GM21447 (cell line): Measurements from ENCODE around the gene CHST4.
A peak's percentile ranks its signal among the peaks of the same experiment; 100 is the strongest.
"Not testable (repeated sequence)": the region's sequence is repeated elsewhere in the genome, so short reads cannot be mapped to it uniquely, and the experiment has no call there.

Experiments used
- ATAC-seq: cut with Tn5 transposase; IDR thresholded peaks from one replicate; pipeline ENCODE4 v1.9.1; 2021; ENCODE audit not compliant: unreplicated experiment

Gene CHST4

DNA sequence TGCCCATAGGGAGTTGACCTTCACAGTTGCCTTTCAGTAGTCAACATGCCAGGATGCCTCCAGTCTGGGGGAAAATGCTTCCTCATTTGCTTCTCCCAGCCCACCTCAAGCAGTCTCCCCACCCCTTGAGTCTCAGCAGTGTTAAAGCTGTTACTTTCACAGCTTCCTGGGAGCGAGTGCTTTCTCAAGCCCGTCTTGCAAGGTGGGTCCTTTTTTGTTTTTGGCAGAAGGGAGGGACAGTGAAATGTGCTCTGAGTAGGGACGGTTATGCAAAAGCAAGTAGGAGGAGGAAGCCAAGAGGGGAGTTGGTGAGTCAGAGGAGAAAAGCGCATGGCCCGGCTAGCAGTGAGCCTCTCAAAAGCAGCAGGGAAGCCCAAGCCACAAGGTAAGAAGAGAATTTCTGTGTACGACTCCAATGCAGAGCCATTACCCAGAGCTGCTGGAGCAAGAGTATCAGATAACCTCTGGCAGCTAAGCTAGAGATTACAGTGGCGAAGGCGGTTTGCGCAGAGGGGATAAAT is at the start of gene CHST4:
Gene CHST4, plus strand, starts transcription at position 316 of the 521 bp plus-strand sequence. CDS start 10,252 bp downstream, outside the sequence.
- no peak for ATAC-seq

DNA sequence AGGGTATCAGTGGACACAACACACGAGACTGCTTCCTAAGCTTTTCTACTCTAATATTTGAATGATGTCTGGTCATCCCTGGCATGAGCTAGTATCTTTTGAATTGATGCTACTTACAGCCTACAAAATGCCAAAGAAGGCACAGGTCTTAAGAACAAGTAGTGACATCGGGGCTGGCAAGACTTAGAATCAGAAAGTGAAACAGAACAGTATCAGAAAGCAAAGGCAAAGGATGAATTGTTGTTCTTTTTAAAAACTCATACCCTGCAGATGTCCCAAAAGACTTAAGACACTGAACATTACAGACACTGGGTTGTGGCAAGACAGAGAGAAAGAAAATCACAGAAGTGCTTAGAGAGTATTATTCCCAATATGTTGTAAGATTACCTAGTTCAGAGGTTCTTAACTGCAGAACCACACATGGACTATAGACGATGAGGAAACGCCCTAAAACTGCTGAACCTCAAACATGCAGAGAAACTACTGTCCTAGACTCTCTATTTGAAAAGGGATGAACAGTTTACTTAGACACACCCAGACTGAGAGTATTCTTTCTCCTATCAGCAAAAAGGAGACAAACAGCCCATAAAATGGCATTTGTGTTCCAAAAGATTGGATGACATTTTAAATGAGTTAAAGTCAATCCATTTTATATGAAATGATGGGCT is 49.6 kb upstream of the CHST4 start:
- no peak for ATAC-seq

DNA sequence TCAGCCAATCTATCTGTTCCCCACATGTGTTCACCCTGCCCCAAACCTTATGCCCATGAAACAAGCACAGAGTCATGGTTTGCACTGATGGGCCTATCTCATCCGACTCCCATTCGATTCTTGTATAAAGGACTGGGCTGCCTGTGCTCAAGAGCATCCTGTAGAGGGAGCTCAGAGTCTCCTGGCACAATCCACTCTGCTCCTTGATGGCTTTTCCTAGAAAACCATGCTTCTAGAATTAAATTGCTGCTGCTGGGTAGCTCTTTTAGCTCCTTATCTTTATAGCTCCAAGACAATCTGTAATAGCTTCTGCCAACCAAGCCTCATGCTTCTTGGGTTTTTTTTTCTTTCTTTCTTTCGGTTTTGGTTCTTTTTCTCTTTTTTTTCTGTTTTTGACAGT is 46.8 kb upstream of the CHST4 start:
- ATAC-seq: no peak

DNA sequence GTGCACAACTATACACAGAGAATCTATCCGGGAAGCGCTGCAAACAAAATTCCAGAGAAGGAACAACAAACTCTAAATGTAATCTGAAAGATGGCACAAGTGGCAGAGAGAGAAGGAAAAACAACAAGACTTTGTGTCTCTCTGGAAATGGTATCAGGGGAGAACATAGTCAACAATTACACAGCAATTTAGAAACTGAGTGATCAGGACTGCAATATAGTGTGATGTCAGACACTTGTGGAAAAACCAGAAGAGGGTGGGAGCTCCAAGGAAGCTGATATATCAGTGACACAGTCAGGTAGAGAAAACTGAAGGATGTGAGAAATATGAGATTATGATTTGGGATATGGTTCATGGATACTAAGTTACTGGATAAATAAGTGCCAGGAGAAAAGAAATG is 45.3 kb upstream of the CHST4 start:
- ATAC-seq: no peak

DNA sequence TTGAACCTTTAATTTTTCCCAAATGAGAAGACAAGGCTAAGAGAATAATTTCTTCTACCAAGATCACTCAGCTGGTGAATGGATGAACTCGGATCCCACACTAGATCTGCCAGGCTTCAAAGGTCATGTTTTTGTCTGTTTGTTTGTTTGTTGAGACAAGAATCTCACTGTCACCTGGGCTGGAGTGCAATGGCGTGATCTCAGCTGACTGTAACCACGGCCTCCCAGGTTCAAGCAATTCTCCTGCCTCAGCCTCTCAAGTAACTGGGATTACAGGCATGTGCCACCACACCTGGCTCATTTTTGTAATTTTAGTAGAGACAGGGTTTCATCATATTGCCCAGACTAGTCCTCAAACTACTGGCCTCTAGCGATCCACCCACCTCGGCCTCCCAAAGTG is 43.7 kb upstream of the CHST4 start:
- no peak for ATAC-seq

DNA sequence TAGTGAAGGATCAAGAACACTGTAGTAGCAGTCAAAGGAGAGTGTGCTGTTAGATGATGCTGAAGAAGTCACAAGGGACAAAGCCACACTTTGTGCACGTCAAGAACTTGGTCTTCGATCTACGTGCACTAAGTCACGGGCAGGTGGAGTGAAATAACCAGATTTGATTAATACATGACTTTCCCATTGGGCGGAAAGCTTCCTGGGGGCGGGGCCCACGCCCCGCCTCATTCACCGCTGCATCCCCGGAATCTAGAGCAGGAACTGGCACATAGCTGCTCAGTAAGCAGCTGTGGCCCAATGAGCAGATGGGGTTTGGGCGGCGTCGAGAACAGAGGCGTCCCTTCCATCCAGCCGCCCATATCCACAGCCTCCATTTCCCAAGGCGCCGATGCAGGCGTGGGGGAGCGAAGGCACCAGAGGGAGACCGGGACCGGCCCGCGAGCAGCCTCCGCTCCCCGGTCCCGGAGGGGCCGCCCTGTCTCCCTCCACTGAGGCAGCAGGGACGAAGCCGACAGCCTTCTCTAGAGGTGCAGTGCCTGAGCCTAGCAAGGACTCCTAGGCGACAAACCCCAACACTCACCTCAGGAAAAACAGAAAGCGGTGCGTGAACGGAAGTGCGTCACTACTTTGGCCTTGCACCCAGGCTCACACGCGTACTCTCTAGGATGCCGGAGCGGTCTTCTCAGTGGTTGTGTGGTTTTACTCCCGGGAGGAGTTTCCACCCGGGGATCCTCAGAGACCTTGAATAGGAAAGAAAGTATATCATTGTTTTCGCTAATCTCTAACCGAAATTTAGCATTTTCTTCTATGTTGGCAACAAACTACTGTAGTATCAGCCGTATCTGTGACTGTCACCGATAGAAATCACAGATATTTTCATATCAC is 42.0 kb upstream of the CHST4 start:
- peak; percentile 86 for ATAC-seq

DNA sequence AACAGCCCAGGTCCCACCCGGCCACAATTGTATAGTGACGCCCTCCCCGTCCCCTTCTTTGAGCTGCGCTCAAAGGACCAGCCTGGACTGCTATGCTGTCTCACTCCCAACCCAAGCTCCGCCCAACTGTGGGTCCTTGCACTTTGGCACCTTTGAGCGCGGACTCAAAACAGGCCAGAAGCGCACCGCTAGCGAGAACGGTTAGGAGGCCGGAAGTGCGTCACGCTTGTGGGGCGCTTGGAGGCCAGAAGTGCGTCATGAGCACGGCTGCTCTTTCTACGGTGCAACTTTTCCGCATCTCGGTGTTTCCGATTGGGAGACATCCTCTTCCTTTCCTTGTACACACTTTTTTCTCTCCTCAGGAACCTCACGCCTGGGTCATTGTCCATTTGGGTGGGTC is 37.1 kb upstream of the CHST4 start, which contains the start of gene ZNF19:
Gene ZNF19, minus strand, starts transcription at position 203 of the 400 bp plus-strand sequence. CDS start 7,210 bp downstream, outside the sequence.
- ATAC-seq: no peak

DNA sequence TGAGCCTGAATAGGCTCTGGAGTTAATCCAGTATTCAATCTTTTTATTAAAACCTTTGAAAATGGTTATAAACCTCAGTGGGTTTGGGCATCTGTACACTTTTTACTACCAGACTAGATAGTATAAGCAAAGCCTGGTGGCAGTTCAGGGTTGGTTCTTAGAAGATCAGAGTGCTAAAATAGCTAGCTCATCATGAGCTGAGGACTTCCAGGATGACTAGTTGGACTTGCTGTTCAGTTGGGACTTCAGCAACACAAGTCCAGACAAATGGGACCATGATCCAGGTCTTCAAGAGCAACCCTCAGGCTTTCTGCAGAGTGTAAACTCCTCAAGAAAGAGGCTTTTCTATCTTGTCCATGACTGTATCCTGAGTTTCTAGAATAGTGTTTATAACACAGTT is 35.9 kb upstream of the CHST4 start:
- ATAC-seq: no peak

DNA sequence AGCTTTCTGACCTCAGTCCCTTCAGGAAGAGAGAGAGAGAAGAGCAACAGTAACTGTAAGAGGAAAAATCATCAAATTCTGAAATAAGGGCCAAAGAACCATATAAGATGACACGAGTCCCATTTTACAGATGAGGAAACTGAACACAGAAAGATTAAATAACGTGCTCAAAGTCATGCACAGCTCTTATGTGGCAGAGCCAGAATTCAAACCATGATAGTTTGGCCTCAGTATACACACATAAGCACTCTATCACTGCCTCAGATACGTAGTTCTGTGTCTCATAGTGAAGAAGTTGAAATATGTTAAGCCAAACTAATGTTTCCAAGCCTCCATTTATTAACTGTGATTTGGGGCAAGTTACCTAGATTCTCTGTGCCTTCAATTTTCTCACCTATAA is 35.2 kb upstream of the CHST4 start:
- no peak for ATAC-seq

DNA sequence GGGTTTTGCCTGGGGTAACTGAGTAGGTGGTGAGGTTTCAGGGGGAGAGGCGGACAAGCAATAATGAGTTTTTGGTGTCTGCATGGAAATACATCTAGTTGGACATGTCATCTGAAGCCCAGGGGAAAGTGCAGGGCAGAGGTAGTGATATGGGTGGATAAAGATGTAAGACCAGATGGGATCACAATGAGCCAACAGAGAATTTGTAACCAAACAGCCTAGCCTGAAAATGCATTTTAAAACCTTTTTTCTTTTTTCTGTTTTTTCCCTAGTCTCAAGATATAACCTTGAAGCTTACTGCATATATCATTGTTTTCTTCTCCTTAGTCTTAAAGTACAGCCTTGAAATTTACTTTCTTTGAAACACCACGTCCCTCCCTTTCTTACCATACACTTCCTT is 33.4 kb upstream of the CHST4 start:
- no peak for ATAC-seq

DNA sequence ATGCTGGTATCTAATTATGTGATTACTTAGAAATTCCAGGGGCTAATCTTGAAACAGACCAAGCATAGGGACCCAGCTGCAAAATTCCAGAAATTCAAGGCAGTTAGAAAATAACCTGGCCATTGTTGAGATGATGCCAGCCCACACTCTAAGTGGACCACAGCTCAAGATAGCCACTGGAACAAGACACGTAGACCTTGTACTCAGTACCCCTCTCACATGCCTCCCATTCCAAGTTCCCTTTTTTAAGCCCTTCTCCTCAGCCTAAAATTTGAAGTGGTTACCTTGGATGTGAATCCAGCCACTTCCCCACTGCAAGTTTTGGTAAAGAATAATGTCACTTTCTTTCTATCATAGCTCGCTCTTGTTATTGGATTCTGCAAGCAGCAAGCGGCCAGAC is 33.0 kb upstream of the CHST4 start:
- ATAC-seq: no peak

DNA sequence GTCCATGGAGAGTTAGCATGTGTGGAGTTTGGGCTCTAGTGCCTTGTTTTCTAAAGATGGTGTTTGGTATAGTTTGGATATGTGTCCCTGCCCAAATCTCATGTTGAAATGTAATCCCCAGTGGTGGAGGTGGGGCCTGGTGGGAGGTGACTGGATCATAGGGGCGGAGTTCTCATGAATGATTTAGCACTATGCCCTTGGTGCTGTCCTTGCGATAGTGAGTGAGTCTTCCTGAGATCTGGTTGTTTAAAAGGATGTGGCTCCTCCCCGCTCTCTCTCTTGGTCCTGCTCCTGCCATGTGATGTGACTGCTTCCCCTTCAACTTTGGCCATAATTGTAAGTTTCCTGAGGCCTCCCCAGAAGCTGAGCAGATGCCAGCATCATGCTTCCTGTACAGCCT is 28.2 kb upstream of the CHST4 start:
- no peak for ATAC-seq

DNA sequence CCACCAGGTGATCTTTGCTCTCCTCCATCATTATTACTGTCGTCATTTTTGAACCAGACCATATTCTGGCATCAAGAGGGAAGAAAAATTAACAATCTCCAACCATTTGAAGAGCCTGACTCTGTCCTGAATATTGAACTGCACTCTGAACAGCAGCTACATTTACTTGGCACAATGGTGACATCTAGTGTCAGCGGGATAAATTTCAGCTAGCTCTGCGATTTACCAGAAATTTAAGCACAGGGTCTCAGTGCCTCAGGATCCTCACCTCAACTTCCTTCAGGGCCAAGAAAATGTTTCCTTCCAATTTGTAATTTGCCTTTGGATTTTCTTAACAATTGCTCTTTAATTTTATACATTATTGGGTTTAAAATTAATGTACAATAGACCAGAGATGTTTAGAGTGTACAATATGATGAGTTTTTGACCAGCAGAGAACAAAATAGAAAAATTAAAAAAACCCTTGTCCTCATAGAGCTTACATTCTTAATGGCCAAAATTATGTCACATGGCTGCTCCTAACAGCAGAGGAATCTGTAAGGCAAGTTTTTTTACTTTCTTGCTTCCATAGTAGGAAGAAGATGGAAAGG is 26.4 kb upstream of the CHST4 start:
- no peak for ATAC-seq

DNA sequence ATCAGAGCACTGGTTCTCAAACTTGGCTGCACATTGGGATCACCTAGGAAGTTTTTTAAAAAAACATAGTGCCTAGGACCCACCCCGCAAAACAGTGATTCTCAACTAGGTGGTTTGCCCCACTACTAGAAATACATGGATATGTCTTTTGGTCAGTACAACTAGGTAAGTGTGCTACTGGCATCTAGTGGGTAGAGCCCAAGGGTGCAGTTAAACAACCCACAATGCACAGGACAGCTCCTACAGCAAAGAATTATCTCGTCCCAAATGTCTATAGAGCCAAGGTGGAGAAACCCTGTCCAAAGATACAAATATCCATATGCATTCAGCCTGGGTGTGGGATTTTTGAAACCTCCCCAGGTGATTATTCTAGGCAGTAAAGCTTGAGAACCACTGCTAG is 25.3 kb upstream of the CHST4 start:
- ATAC-seq: no peak

DNA sequence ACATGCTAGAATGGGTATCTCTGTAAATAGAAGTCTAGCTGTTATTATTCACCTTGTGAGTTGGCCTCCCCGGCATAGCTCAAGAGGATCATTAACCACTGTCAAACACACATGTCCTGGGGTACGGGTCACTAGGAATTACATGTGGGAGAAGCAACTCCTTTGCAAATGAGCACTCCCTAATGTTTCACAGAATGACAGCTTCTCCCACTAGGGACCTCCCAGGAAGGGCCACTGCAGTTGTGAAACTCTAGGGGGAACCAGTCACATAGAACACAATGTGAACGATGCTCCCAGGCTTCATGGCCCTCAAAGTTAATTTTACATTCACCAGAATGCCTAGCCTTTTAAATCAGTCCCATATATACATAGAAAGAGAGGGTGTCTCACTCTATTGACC is 24.7 kb upstream of the CHST4 start:
- ATAC-seq: no peak

DNA sequence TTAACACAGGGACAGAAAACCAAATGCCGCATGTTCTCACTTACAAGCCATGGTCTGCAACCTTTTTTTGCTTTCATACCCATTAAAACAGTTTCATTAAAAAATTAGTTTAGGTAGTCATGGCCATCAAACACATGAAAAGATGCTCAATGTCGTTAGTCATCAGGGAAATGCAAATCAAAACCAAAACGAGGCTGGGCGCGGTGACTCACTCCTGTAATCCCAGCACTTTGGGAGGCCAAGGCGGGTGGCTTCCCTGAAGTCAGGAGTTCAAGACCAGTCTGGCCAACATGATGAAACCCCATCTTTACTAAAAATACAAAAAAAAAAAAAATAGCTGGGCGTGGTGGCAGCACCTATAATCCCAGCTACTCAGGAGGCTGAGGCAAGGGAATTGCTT is 22.2 kb upstream of the CHST4 start:
- ATAC-seq: not testable (repeated sequence)

DNA sequence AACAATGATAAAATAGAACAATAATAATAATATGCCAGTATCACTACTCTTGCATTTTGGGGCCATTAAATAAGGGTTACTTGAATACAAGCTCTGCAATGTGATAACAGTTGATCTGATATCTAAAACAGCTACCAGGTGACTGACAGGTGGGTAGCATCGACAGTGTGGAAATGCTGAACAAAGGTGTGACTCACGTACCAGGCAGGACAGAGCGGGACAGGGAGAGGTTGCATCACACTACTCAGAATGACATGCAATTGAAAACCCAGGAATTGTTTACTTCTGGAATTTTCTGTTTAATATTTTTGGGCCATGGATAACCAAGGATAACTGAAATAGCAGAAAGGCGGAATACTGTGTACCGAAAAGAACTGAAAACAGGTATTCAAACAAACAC is 21.3 kb upstream of the CHST4 start:
- no peak for ATAC-seq

DNA sequence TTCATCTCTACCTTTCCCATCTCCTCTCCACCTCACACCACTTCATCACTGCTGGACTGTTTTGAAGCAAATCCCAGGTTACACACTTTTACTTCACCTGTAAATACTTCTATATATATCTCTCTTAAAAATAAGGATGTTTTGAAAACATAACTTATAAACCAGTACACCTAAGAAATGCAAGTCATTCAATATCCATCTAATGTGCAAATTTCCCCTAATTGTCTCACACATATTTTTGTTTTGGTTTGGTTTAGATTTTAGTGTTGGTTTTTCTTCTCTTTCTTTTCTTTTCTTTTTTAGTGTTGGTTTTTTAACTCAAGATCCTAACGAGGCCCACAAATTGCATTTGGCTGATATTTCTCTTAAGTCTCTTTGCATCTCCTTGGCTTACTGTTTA is 19.2 kb upstream of the CHST4 start:
- ATAC-seq: no peak

DNA sequence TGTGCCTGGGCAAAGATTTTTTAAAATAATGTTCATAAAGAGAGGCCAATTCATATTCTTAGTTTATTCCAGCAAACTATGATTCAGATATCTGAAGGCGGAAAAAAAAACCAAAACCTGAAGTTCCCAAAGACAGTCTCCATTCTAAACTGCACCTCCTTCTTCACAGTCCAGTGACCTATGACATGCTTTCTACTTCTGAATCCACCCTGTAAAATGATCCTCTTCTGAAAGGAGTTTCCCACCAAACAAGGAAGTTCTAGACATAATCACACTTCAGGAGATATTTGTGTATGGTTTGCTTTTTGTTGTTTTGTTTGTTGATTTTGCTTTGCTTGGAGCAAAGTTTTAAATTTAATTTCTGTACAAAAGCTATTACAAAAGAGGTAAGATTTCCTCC is 12.9 kb upstream of the CHST4 start:
- ATAC-seq: no peak

DNA sequence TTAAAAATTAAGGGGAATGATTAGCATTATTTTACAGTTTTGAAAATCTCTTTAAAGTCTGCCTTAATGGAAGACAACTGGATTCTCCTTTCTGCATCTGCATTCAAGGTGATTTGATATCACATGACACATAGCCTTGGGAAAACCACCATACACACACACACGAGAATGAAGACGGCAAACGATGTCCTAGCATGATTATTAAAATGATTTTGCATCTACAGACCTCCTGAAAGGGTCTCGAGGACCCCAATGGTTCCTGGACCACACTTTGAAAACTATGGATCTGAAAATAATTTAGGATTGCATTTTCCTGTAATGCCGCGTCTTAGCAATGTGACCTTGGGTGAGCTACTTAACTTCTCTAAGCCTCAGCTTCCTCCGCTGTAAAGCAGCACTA is 11.8 kb upstream of the CHST4 start:
- ATAC-seq: no peak

DNA sequence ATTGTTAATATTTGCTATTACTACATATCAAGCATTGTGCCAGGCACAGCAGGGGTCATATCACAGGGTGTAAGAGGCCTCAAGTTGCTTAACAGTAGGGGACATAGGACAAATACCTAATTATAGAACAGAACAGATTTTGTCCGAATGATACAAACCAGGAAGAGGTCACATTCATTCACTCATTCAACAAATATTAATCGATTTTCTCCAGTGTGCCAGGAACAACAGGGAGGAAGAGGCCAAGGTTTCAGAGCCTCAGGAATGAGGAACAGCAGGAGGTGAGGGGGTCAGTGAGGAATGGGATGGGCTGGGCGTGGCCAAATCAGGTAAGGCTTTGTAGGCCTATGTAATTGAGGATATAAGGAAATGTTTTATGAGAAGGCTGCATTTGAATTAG is 11.2 kb upstream of the CHST4 start:
- ATAC-seq: no peak

DNA sequence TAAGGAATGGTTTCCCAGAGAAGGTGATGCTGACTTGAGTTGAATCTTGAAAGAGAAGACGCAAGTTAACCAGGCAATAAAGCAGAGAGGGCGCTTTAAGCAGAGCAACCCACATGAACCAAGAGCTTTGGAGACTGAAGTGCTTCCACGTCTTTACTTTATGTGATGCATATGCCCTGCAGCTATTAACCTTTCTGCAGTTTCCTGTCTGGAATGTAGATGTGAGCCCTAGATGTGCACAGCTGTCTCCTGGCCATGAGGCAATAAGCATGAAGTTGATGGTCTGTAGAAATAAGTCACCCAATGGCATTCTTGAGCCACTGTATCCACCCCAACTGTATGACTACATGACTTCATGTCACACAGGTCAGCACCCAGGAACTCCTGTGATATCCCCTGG is 5.7 kb upstream of the CHST4 start:
- ATAC-seq: no peak
